Prostate gland (tissue), 2 donors: ENCODE results near the gene ZDHHC20. TPM values are rescaled to one million over a fixed set of nuclear protein-coding genes. Genes with fewer than 3 reads are reported as not detected.

ENCODE experiments used
- DNase-seq: peaks from one replicate; pipeline ENCODE4 v3.0.0-alpha.2; 2019; ENCODE audit warnings: low spot score
- H3K27ac ChIP-seq, 2 donors: fragments of 200-600 bp; sonication (generic); 2 replicates each; pipeline ENCODE4 v1.5.1; 2017 to 2019
- H3K27me3 ChIP-seq: fragments of 200-600 bp; sonication (generic); replicated peaks from 2 replicates; pipeline ENCODE4 v1.5.1; 2019; ENCODE audit not compliant: insufficient read depth
- H3K36me3 ChIP-seq, 2 donors: fragments of 200-600 bp; sonication (generic); 1 replicate in 1 of 2; 2 replicates in 1 of 2; pipeline versions ENCODE4 v1.5.1 to v1.8.1; 2017 to 2019
- H3K4me1 ChIP-seq: fragments of 200-600 bp; sonication (generic); replicated peaks from 2 replicates; pipeline ENCODE4 v1.5.1; 2019
- H3K4me3 ChIP-seq, 2 donors: fragments of 200-600 bp; sonication (generic); 2 replicates each; pipeline ENCODE4 v1.5.1; 2017 to 2019
- H3K9me3 ChIP-seq: fragments of 200-600 bp; sonication (generic); 2 replicates; pipeline ENCODE4 v1.5.1; 2017
- POLR2A ChIP-seq: fragments of 450-650 bp; IDR thresholded peaks from one replicate; pipeline ENCODE4 v1.6.1; 2016; ENCODE audit warnings: antibody characterized with exemption, mild to moderate bottlenecking
- POLR2AphosphoS5 ChIP-seq: sonication (generic); formaldehyde crosslinking; IDR thresholded peaks from one replicate; pipeline ENCODE4 v1.6.1; 2017; ENCODE audit warnings: antibody characterized with exemption
- WGBS: methylation state at CpG from one replicate; pipeline ENCODE4 v1.1.5; 2018; 5-methylcytosine and 5-hydroxymethylcytosine counted together
- intact Hi-C: fragments of 100-400 bp; cut with DNase I; formaldehyde crosslinking; loops from one replicate; pipeline ENCODE4 v1.14.2; 2022
- total RNA-seq, 2 donors: library from RNA; depleted of rRNA; stranded (reverse); fragments of >200 nt; gene quantifications; one replicate each; pipeline ENCODE4 v1.1.0, GENCODE V29; 2016
- TF ChIP-seq, protein P1 (sequence below), 4 experiments: fragments of 200-600 bp in 2 of 4; fragments of 450-650 bp in 2 of 4; sonication (generic) in 2 of 4; IDR thresholded peaks; 1 replicate in 3 of 4; 2 replicates in 1 of 4; pipeline ENCODE4 v1.5.1; 2016 to 2019; ENCODE audit warnings: antibody characterized with exemption in 4 of 4, mild to moderate bottlenecking in 2 of 4, moderate library complexity in 2 of 4

The ZDHHC20 gene
- total RNA-seq, 2 donors from 2014 or later = 50.4 to 77.1 TPM

DNA sequence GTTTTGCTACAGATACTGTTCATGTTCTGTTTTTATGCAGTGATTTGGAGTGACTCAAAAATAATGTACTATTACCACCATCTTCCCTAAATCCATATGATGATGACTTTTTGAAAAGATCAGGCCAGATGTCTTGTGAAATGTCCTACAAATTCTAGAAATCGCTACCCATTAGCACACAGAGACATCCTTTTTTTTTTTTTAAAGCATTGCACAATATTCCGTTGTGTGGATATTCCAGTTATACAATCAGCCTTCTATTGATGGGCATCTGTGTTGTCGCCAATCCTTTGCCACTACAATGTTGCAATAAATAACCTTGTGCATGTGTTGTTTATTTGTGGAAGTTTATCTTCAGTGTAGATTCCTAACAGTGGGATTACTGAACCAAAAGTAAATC, 24.5 kb downstream of the ZDHHC20 start:
- Histone ChIP-seq H3K36me3 (no peaks in the 10 kb centered on the region), H3K27me3 (no peaks in the 10 kb centered on the region), H3K4me1 (no peaks in the 10 kb centered on the region), H3K4me3 (no peak overlapping the region), H3K27ac (no peak overlapping the region), H3K9me3 (no peaks in the 10 kb centered on the region)
- whole genome bisulfite sequencing = 87% methylated on average over 3 of the region's 3 CpGs
- intact Hi-C loops = no loop called here
- TF ChIP-seq POLR2AphosphoS5 = no peak
- TF ChIP-seq, protein P1, sequence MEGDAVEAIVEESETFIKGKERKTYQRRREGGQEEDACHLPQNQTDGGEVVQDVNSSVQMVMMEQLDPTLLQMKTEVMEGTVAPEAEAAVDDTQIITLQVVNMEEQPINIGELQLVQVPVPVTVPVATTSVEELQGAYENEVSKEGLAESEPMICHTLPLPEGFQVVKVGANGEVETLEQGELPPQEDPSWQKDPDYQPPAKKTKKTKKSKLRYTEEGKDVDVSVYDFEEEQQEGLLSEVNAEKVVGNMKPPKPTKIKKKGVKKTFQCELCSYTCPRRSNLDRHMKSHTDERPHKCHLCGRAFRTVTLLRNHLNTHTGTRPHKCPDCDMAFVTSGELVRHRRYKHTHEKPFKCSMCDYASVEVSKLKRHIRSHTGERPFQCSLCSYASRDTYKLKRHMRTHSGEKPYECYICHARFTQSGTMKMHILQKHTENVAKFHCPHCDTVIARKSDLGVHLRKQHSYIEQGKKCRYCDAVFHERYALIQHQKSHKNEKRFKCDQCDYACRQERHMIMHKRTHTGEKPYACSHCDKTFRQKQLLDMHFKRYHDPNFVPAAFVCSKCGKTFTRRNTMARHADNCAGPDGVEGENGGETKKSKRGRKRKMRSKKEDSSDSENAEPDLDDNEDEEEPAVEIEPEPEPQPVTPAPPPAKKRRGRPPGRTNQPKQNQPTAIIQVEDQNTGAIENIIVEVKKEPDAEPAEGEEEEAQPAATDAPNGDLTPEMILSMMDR (IDR thresholded peaks at IDR 0.05) = no peak
- no peak for TF ChIP-seq POLR2A
- DNase-seq = no peak

DNA sequence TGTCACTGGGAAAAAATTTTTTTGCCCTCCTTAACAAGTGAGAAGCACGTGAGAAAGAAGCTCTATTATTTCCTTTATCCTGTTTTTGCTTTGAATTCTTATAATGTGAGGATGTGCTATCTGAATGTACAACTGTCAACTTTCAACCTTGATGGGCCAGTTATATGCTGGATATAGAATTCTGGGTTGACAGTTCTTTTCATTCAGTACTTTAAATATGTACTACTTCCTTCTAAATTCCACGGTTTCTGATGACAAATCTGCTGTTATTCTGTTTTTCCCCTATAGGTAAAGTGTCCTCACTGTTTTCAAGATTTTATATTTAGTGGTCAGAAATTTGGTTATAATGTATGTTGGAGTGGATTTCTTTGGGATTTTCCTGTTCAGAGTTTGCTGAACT, 29.9 kb downstream of the ZDHHC20 start:
- TF ChIP-seq POLR2AphosphoS5 (no peak), POLR2A (no peak)
- TF ChIP-seq, protein P1 (IDR thresholded peaks at IDR 0.05) = no peak
- Histone ChIP-seq H3K36me3 (no peaks in the 10 kb centered on the region), H3K4me1 (no peaks in the 10 kb centered on the region), H3K27ac (no peak overlapping the region), H3K9me3 (no peaks in the 10 kb centered on the region), H3K27me3 (no peaks in the 10 kb centered on the region), H3K4me3 (no peak overlapping the region)
- intact Hi-C loops = no loop called here
- WGBS = 68% methylated on average over 2 of the region's 2 CpGs
- no peak for DNase-seq

DNA sequence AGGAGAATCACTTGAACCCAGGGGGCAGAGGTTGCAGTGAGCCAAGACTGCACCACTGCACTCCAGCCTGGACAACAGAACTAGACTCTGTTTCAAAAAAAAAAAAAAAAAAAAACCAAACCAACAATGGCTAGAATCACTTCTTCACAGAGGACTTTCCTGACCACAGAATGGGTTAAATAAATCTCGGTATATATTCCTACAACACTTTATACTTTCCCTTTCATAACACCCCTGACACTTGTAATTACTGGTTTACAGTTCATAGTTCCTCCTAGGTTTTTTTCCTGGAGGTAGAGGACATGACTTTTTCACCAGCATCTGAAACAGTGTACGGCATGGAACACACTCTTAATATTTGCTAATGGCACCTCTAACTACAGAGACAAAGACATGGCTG, 31.4 kb downstream of the ZDHHC20 start:
- DNase-seq = no peak
- Histone ChIP-seq H3K4me3 (no peak overlapping the region), H3K4me1 (no peaks in the 10 kb centered on the region), H3K27ac (no peak overlapping the region), H3K36me3 (no peaks in the 10 kb centered on the region), H3K27me3 (no peaks in the 10 kb centered on the region), H3K9me3 (no peaks in the 10 kb centered on the region)
- intact Hi-C loops = no loop called here
- WGBS = 80% methylated on average over 2 of the region's 2 CpGs
- TF ChIP-seq, protein P1 (IDR thresholded peaks at IDR 0.05) = no peak
- TF ChIP-seq POLR2A (no peak), POLR2AphosphoS5 (no peak)

DNA sequence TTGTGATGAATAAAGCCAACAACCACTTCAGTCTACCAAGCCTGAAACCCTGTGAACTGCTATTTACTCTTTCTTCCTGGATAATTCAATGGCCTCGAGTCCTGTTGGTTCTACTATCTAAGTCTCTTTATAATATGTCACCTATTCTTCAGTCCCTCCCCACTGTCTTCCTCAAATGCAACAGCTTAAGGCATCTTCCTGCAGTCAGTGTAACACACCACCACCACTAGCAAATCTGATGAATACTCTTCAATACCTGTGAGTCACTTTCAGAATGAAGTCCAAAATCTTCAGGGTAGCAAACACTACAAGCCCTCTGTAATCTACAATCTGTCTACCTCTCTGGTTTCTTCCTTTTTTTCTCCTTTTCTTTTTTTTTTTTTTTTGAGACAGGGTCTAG, 32.9 kb downstream of the ZDHHC20 start:
- 47% methylated on average over 1 of the region's 1 CpG for WGBS
- no peak for DNase-seq
- Histone ChIP-seq H3K4me3 (no peak overlapping the region), H3K4me1 (no peaks in the 10 kb centered on the region), H3K27ac (no peak overlapping the region), H3K9me3 (no peaks in the 10 kb centered on the region), H3K36me3 (no peaks in the 10 kb centered on the region), H3K27me3 (no peaks in the 10 kb centered on the region)
- intact Hi-C loops = no loop called here
- TF ChIP-seq, protein P1 (IDR thresholded peaks at IDR 0.05) = no peak
- TF ChIP-seq POLR2AphosphoS5 = no peak
- TF ChIP-seq POLR2A = no peak

DNA sequence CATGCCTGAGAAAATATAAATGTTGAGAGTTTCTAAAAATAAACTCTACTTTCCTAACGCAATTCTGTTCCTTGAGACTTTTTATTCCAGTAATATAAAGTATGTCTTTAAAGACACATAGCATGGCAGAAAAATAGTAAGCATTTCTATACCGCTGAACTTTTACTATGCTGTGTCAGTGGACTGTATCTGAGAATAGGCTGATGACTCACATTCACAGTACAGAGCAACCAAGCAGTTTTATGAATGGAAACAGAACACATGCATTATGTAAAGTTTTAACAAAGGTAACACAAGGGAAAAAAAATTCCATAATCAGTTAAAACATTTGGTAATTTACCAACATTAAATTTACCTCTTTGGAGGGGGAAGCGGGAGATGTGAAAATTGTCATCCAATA, 38.4 kb downstream of the ZDHHC20 start:
- Histone ChIP-seq H3K36me3 (no peaks in the 10 kb centered on the region), H3K4me1 (no peaks in the 10 kb centered on the region), H3K4me3 (no peak overlapping the region), H3K9me3 (no peaks in the 10 kb centered on the region), H3K27ac (no peak overlapping the region), H3K27me3 (no peaks in the 10 kb centered on the region)
- TF ChIP-seq POLR2A (no peak), POLR2AphosphoS5 (no peak)
- TF ChIP-seq, protein P1 (IDR thresholded peaks at IDR 0.05) = no peak
- 79% methylated on average over 3 of the region's 3 CpGs for WGBS
- intact Hi-C loops = no loop called here
- no peak for DNase-seq
